Measurements from ENCODE around the gene ZFHX2. TPM values are rescaled to one million over a fixed set of nuclear protein-coding genes. Genes with fewer than 3 reads are reported as not detected.

The ZFHX2 gene
- total and polyA plus RNA-seq, 2 of the 13 experiments (the other 11 are each of a cell fraction or from before 2014, with no cell fraction given): 0.17 to 0.44 TPM

DNA sequence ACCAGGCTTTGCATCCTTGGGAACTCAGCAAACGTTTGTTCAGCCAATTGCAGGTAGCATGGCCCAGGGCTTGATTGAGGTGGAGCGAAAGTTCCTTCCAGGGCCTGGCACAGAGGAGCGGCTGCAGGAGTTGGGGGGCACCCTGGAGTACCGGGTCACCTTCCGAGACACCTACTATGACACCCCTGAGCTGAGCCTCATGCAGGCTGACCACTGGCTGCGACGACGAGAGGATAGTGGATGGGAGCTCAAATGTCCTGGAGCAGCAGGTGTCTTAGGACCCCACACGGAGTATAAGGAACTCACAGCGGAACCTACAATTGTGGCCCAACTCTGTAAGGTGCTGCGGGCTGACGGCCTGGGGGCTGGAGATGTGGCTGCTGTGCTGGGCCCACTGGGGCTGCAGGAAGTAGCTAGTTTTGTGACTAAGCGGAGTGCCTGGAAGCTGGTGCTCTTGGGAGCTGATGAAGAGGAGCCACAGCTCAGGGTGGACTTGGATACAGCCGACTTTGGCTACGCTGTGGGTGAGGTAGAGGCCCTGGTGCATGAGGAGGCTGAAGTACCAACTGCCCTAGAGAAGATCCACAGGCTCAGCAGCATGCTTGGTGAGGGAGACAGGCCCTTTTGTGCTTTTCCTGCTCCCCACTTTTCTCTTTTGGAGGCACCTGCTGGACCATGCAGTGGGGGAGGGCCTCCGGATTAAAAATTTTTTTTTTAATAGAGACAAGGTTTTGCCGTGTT lies 5.3 kb upstream of the ZFHX2 start (continued):
- TF ChIP-seq GMEB2 (CRISPR knock-in tag; IDR thresholded peaks at IDR 0.05; ENCODE audit: low read depth): no peak
- TF ChIP-seq ZNF570 (CRISPR knock-in tag; IDR thresholded peaks at IDR 0.05; ENCODE audit: borderline replicate concordance): no peak
- TF ChIP-seq SP2 (CRISPR knock-in tag; IDR thresholded peaks at IDR 0.05): no peak
- TF ChIP-seq YEATS4 (CRISPR knock-in tag; IDR thresholded peaks at IDR 0.05; ENCODE audit: borderline replicate concordance): no peak
- TF ChIP-seq RAD51 (IDR thresholded peaks at IDR 0.05; ENCODE audit: borderline replicate concordance): no peak
- 0 out of 2 replicates have a peak, but pooled peaks have one; percentile 18 for TF ChIP-seq ZNF232 (CRISPR knock-in tag; IDR thresholded peaks at IDR 0.05; ENCODE audit: borderline replicate concordance)
- TF ChIP-seq SRF (IDR thresholded peaks at IDR 0.05; ENCODE audit: low read depth, low read length): no peak
- TF ChIP-seq ZSCAN20 (CRISPR knock-in tag; IDR thresholded peaks at IDR 0.05; ENCODE audit: borderline replicate concordance): no peak
- no peak for TF ChIP-seq ATF5 (CRISPR knock-in tag; IDR thresholded peaks at IDR 0.05; ENCODE audit: low read depth)
- no peak for TF ChIP-seq ZFP1 (CRISPR knock-in tag; IDR thresholded peaks at IDR 0.05)
- TF ChIP-seq, protein P1, sequence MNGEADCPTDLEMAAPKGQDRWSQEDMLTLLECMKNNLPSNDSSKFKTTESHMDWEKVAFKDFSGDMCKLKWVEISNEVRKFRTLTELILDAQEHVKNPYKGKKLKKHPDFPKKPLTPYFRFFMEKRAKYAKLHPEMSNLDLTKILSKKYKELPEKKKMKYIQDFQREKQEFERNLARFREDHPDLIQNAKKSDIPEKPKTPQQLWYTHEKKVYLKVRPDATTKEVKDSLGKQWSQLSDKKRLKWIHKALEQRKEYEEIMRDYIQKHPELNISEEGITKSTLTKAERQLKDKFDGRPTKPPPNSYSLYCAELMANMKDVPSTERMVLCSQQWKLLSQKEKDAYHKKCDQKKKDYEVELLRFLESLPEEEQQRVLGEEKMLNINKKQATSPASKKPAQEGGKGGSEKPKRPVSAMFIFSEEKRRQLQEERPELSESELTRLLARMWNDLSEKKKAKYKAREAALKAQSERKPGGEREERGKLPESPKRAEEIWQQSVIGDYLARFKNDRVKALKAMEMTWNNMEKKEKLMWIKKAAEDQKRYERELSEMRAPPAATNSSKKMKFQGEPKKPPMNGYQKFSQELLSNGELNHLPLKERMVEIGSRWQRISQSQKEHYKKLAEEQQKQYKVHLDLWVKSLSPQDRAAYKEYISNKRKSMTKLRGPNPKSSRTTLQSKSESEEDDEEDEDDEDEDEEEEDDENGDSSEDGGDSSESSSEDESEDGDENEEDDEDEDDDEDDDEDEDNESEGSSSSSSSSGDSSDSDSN (CRISPR knock-in tag; IDR thresholded peaks at IDR 0.05): no peak
- no peak for TF ChIP-seq TGIF2 (CRISPR knock-in tag; IDR thresholded peaks at IDR 0.05)
- no peak for TF ChIP-seq HNRNPH1 (optimal IDR thresholded peaks at IDR 0.05; ENCODE audit: low read depth, low read length)
- TF ChIP-seq MTF1 (CRISPR knock-in tag; IDR thresholded peaks at IDR 0.05): no peak
- 0 out of 2 replicates have a peak, but pooled peaks have one; percentile 0 for TF ChIP-seq ZNF20 (CRISPR knock-in tag; IDR thresholded peaks at IDR 0.05)
- TF ChIP-seq, protein P2, sequence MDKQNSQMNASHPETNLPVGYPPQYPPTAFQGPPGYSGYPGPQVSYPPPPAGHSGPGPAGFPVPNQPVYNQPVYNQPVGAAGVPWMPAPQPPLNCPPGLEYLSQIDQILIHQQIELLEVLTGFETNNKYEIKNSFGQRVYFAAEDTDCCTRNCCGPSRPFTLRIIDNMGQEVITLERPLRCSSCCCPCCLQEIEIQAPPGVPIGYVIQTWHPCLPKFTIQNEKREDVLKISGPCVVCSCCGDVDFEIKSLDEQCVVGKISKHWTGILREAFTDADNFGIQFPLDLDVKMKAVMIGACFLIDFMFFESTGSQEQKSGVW (CRISPR knock-in tag; IDR thresholded peaks at IDR 0.05; ENCODE audit: borderline replicate concordance): no peak
- TF ChIP-seq DNMT3B (CRISPR knock-in tag; conservative IDR thresholded peaks at IDR 0.05): no peak
- no peak for TF ChIP-seq ZNF10 (CRISPR knock-in tag; IDR thresholded peaks at IDR 0.05; ENCODE audit: borderline replicate concordance, low read depth)
- no peak for TF ChIP-seq POLR2A (IDR thresholded peaks at IDR 0.05; ENCODE audit: insufficient read depth in 1 of 2, low read depth in 2 of 2, low read length in 2 of 2)
- no peak for TF ChIP-seq ZXDC (CRISPR knock-in tag; IDR thresholded peaks at IDR 0.05)
- no peak for TF ChIP-seq SRSF9 (IDR thresholded peaks at IDR 0.05; ENCODE audit: borderline replicate concordance, insufficient read depth, low read depth, low read length, poor library complexity, severe bottlenecking)
- TF ChIP-seq ZNF580 (CRISPR knock-in tag; IDR thresholded peaks at IDR 0.05; ENCODE audit: borderline replicate concordance, low read depth): 0 out of 2 replicates have a peak, but pooled peaks have one; percentile 17

Data from HepG2 (cell line).